CD14-positive monocyte (primary cell): ENCODE data around the gene KIRREL3. TPM values are rescaled to one million over a fixed set of nuclear protein-coding genes. Genes with fewer than 3 reads are reported as not detected.

Experiments
- DNase-seq, 3 donors: peaks; one replicate each; pipeline ENCODE4 v3.0.0-alpha.2; 2011 to 2022
- H2AFZ ChIP-seq: 2 replicates; pipeline ENCODE4 v1.6.0; 2012; ENCODE audit warnings: mild to moderate bottlenecking, low read depth, low read length, inconsistent platforms; ENCODE audit not compliant: insufficient read depth, poor library complexity, severe bottlenecking
- H3K27ac ChIP-seq, 2 donors: 1 replicate in 1 of 2; 2 replicates in 1 of 2; pipeline ENCODE4 v1.5.1; 2012 to 2013; ENCODE audit warnings: low read length in 2 of 2, control low read depth in 1 of 2, inconsistent platforms in 1 of 2, low read depth in 1 of 2, mild to moderate bottlenecking in 1 of 2
- H3K27me3 ChIP-seq, 2 donors: one replicate each; pipeline versions ENCODE4 v1.6.0 to v1.6.1; 2011 to 2013; ENCODE audit warnings: low read length in 2 of 2; ENCODE audit not compliant: control insufficient read depth in 2 of 2, insufficient read depth in 2 of 2
- H3K36me3 ChIP-seq, 2 donors: replicated peaks in 1 of 2; 1 replicate in 1 of 2; 2 replicates in 1 of 2; pipeline versions ENCODE4 v1.5.1 to v1.6.1; 2012 to 2013; ENCODE audit warnings: low read length in 2 of 2, control low read depth in 1 of 2, inconsistent platforms in 1 of 2, mild to moderate bottlenecking in 1 of 2; ENCODE audit not compliant: insufficient read depth in 2 of 2, control insufficient read depth in 1 of 2
- H3K4me1 ChIP-seq, 2 donors: 1 replicate in 1 of 2; 2 replicates in 1 of 2; pipeline versions ENCODE4 v1.5.1 to v1.6.1; 2012 to 2013; ENCODE audit warnings: low read length in 2 of 2, control low read depth in 1 of 2, inconsistent platforms in 1 of 2, mild to moderate bottlenecking in 1 of 2, moderate library complexity in 1 of 2; ENCODE audit not compliant: insufficient read depth in 2 of 2, control insufficient read depth in 1 of 2
- H3K4me2 ChIP-seq: replicated peaks from 2 replicates; pipeline ENCODE3; 2012; ENCODE audit warnings: low read length, moderate library complexity, mild to moderate bottlenecking; ENCODE audit not compliant: poor library complexity, severe bottlenecking; ENCODE audit errors: extremely low read depth
- H3K4me3 ChIP-seq, 3 experiments: fragments of 200-600 bp in 1 of 3; sonication (generic) in 1 of 3; replicated peaks in 1 of 3; 1 replicate in 2 of 3; 2 replicates in 1 of 3; pipeline ENCODE4 v1.5.1; 2011 to 2013; ENCODE audit warnings: low read length in 3 of 3, mild to moderate bottlenecking in 3 of 3, control low read depth in 2 of 3, low read depth in 2 of 3, inconsistent platforms in 1 of 3, moderate library complexity in 1 of 3
- H3K79me2 ChIP-seq: 2 replicates; pipeline ENCODE4 v1.6.0; 2012; ENCODE audit warnings: mild to moderate bottlenecking, control low read depth, inconsistent platforms, low read length, moderate library complexity; ENCODE audit not compliant: insufficient read depth
- H3K9ac ChIP-seq: 2 replicates; pipeline ENCODE4 v1.6.0; 2017; ENCODE audit warnings: low read length, mild to moderate bottlenecking; ENCODE audit not compliant: insufficient read depth, poor library complexity, severe bottlenecking
- H3K9me3 ChIP-seq, 2 donors: replicated peaks in 1 of 2; 1 replicate in 1 of 2; 2 replicates in 1 of 2; pipeline versions ENCODE4 v1.5.1 to v1.6.1; 2012 to 2013; ENCODE audit warnings: low read length in 2 of 2, control low read depth in 1 of 2; ENCODE audit not compliant: control insufficient read depth in 1 of 2, insufficient read depth in 1 of 2
- H4K20me1 ChIP-seq: 2 replicates; pipeline ENCODE4 v1.6.0; 2012; ENCODE audit warnings: mild to moderate bottlenecking, low read length, control low read depth, moderate library complexity; ENCODE audit not compliant: insufficient read depth
- H3K27ac Mint-ChIP-seq, 7 donors: one replicate each; pipeline ENCODE4 v1.8.0; 2020; ENCODE audit warnings: mild to moderate bottlenecking in 7 of 7, mixed read lengths in 7 of 7, moderate library complexity in 6 of 7, inconsistent platforms in 2 of 7
- H3K27me3 Mint-ChIP-seq, 3 donors: one replicate each; pipeline ENCODE4 v1.8.0; 2021 to 2022; ENCODE audit warnings: low read depth in 3 of 3, mild to moderate bottlenecking in 3 of 3, mixed read lengths in 3 of 3, moderate library complexity in 3 of 3, inconsistent platforms in 1 of 3
- H3K36me3 Mint-ChIP-seq, 2 donors: one replicate each; pipeline ENCODE4 v1.8.0; 2020; ENCODE audit warnings: mixed read lengths in 2 of 2, inconsistent platforms in 1 of 2, mild to moderate bottlenecking in 1 of 2
- H3K4me1 Mint-ChIP-seq: one replicate; pipeline ENCODE4 v1.8.0; 2020; ENCODE audit warnings: mild to moderate bottlenecking, mixed read lengths
- H3K4me3 Mint-ChIP-seq, 2 donors: one replicate each; pipeline ENCODE4 v1.8.0; 2020; ENCODE audit warnings: mild to moderate bottlenecking in 2 of 2, mixed read lengths in 2 of 2, moderate library complexity in 1 of 2
- H3K9me3 Mint-ChIP-seq, 7 donors: one replicate each; pipeline ENCODE4 v1.8.0; 2020 to 2022; ENCODE audit warnings: mixed read lengths in 7 of 7, mild to moderate bottlenecking in 6 of 7, moderate library complexity in 6 of 7, inconsistent platforms in 2 of 7
- WGBS: methylation state at CpG from one replicate; pipeline ENCODE4 v1.1.5; 2013; ENCODE audit warnings: missing lambda C conversion rate; ENCODE audit not compliant: insufficient coverage; 5-methylcytosine and 5-hydroxymethylcytosine counted together
- intact Hi-C, 2 donors: fragments of 100-400 bp; cut with micrococcal nuclease; formaldehyde crosslinking; loops; one replicate each; pipeline versions ENCODE4 v1.15.0 to v1.15.1; 2023
- polyA plus RNA-seq, 3 donors: library from polyadenylated mRNA; depleted of rRNA in 1 of 3; unstranded in 2 of 3; stranded (reverse) in 1 of 3; fragments of 300-500 nt in 2 of 3; fragments of >200 nt in 1 of 3; fragmentation: Illumina TruSeq in 2 of 3; gene quantifications; 1 replicate in 2 of 3; 2 replicates in 1 of 3; pipeline ENCODE4 v1.2.3, GENCODE V29; 2012 to 2021
- TF ChIP-seq, protein P1 (sequence below): fragments of 200-600 bp; IDR thresholded peaks from one replicate; pipeline ENCODE4 v1.8.0; 2022; ENCODE audit warnings: antibody characterized with exemption, mild to moderate bottlenecking

The KIRREL3 gene
- polyA plus RNA-seq, 3 donors: not detected

DNA sequence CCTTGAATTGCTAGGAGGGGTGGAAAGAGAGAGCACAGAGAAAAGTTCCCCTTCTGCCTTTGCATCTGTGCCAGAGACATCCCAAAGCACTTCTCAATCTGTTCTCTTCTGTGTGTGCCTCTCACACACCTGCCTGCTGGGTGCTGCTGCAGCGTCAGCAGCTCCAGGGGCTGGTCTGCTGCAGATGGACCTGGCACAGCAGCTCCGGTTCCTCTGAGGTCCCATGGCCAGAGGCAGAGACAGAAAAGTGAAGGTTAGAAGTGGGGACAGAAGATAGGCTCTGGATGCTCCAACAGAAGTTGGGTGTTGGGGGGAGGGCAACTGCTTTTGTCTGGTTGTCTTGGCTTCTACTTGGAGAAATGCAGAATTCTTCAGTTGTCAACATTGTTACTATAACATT is 48.9 kb upstream of the KIRREL3 start:
- Histone ChIP-seq H3K4me2 (no peak overlapping the region), H3K36me3 (no peaks in the 10 kb centered on the region), H4K20me1 (no peaks in the 10 kb centered on the region), H3K79me2 (no peaks in the 10 kb centered on the region), H3K9me3 (no peaks in the 10 kb centered on the region), H3K4me3 (no peak overlapping the region), H3K4me1 (no peaks in the 10 kb centered on the region), H3K27ac (no peak overlapping the region), H3K27me3 (no peaks in the 10 kb centered on the region), H3K9ac (no peak overlapping the region), H2AFZ (no peak overlapping the region)
- intact Hi-C loops: no loop called here
- peaks cover 0 to 2% (median 2%) of the 10 kb centered on the region in 3 donors for H3K27me3 Mint-ChIP-seq
- TF ChIP-seq, protein P1, sequence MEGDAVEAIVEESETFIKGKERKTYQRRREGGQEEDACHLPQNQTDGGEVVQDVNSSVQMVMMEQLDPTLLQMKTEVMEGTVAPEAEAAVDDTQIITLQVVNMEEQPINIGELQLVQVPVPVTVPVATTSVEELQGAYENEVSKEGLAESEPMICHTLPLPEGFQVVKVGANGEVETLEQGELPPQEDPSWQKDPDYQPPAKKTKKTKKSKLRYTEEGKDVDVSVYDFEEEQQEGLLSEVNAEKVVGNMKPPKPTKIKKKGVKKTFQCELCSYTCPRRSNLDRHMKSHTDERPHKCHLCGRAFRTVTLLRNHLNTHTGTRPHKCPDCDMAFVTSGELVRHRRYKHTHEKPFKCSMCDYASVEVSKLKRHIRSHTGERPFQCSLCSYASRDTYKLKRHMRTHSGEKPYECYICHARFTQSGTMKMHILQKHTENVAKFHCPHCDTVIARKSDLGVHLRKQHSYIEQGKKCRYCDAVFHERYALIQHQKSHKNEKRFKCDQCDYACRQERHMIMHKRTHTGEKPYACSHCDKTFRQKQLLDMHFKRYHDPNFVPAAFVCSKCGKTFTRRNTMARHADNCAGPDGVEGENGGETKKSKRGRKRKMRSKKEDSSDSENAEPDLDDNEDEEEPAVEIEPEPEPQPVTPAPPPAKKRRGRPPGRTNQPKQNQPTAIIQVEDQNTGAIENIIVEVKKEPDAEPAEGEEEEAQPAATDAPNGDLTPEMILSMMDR: no peak
- DNase-seq: no peak
- peaks cover 0 to 4% (median 0%) of the 10 kb centered on the region in 7 donors for H3K9me3 Mint-ChIP-seq
- H3K36me3 Mint-ChIP-seq: no peaks in the 10 kb centered on the region
- no peak overlapping the region for H3K4me3 Mint-ChIP-seq
- WGBS: 86% methylated on average over 2 of the region's 2 CpGs
- H3K4me1 Mint-ChIP-seq: no peaks in the 10 kb centered on the region
- H3K27ac Mint-ChIP-seq: no peak overlapping the region

DNA sequence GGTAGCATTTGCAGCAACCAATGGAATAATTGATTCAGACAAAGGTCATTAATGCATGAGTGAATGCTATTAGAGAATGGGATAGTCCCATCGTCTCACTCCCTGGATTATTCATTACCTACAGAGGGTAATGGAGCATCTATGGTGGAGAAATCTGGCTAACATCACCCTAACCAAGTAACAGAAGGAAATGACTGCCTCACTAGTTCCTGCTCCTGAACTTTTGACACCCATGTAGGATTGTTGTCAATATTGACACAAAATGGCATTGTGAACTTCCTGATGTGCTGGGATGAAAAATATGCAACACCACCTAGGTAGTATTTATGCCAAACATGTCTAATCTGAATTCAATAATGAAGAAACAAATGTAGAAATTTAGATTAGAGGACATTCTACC is 44.0 kb upstream of the KIRREL3 start:
- no peak overlapping the region for H3K4me2 ChIP-seq
- no peaks in the 10 kb centered on the region for H3K27me3 ChIP-seq
- no peak overlapping the region for H2AFZ ChIP-seq
- peak overlapping the region in 1 of 2 donors; percentile 8 for H3K4me3 Mint-ChIP-seq
- no peaks in the 10 kb centered on the region for H3K4me1 ChIP-seq
- no peak overlapping the region for H3K4me3 ChIP-seq
- no peaks in the 10 kb centered on the region for H3K36me3 Mint-ChIP-seq
- TF ChIP-seq, protein P1: no peak
- no peaks in the 10 kb centered on the region for H3K4me1 Mint-ChIP-seq
- no peaks in the 10 kb centered on the region for H4K20me1 ChIP-seq
- intact Hi-C loops: no loop called here
- peaks cover 0 to 7% (median 0%) of the 10 kb centered on the region in 7 donors for H3K9me3 Mint-ChIP-seq
- H3K79me2 ChIP-seq: no peaks in the 10 kb centered on the region
- no peak overlapping the region for H3K27ac ChIP-seq
- no peak overlapping the region for H3K9ac ChIP-seq
- no peak overlapping the region for H3K27ac Mint-ChIP-seq
- WGBS: no CpG with 5 or more reads among the region's 1 CpG
- no peaks in the 10 kb centered on the region for H3K36me3 ChIP-seq
- H3K9me3 ChIP-seq: no peaks in the 10 kb centered on the region
- no peak for DNase-seq
- H3K27me3 Mint-ChIP-seq: peaks cover 1 to 3% (median 2%) of the 10 kb centered on the region in 3 donors
